Muscle layer of colon (tissue), 2 donors: ENCODE data around the gene EPHB2.

Experiments
- H3K27ac ChIP-seq: one replicate; pipeline ENCODE4 v1.7.0; 2013; ENCODE audit warnings: low read depth, mild to moderate bottlenecking, low read length, moderate library complexity
- H3K27me3 ChIP-seq, 2 donors: one replicate each; pipeline ENCODE4 v1.7.0; 2013; ENCODE audit warnings: low read length in 2 of 2, mild to moderate bottlenecking in 2 of 2; ENCODE audit not compliant: insufficient read depth in 2 of 2, control insufficient read depth in 1 of 2
- H3K36me3 ChIP-seq: one replicate; pipeline ENCODE4 v1.7.0; 2013; ENCODE audit warnings: mild to moderate bottlenecking, low read length; ENCODE audit not compliant: insufficient read depth
- H3K4me1 ChIP-seq: one replicate; pipeline ENCODE4 v1.7.0; 2013; ENCODE audit warnings: mild to moderate bottlenecking, low read length; ENCODE audit not compliant: insufficient read depth
- H3K4me3 ChIP-seq, 2 donors: one replicate each; pipeline ENCODE4 v1.7.0; 2013; ENCODE audit warnings: low read length in 2 of 2, low read depth in 1 of 2, mild to moderate bottlenecking in 1 of 2, moderate library complexity in 1 of 2
- H3K9ac ChIP-seq: one replicate; pipeline ENCODE4 v1.7.0; 2013; ENCODE audit warnings: low read length
- H3K9me3 ChIP-seq: one replicate; pipeline ENCODE4 v1.7.0; 2013; ENCODE audit warnings: mild to moderate bottlenecking, low read length
- donor health status: abdominal sarcoma.
- donor health status: Adenocarcinoma of cecum.

EPHB2 gene

DNA sequence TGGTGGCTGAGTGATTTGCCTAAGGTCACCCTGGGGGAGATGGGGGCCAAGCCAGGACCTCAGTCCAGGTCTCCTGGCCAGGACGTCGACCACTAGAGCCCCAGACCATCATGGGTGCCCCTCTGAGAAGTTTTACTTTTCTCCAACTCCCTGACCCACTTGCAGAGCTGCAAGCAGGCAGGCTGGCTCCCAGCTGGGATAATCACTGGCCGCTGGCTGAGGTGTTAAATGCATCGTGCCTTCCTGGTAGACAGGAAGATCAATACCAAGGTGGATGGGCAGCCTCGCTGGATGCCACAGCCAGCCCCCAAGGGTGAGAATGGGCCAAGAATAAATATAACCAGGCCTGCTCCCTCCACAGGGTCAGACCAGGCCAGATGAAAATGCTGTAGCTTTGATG, 106.2 kb downstream of the EPHB2 start:
- Histone ChIP-seq H3K4me3 (no peak overlapping the region), H3K4me1 (peaks cover 32% of the 10 kb centered on the region), H3K27ac (no peak overlapping the region)

GRCh38 chr1:22817462-22817861, 106.8 kb downstream of the EPHB2 start:
- Histone ChIP-seq H3K36me3 (no peaks in the 10 kb centered on the region), H3K27me3 (no peaks in the 10 kb centered on the region), H3K4me1 (peaks cover 32% of the 10 kb centered on the region), H3K9me3 (no peaks in the 10 kb centered on the region), H3K27ac (no peak overlapping the region), H3K9ac (no peak overlapping the region), H3K4me3 (no peak overlapping the region)

More for the DNA sequence above, 106.2 kb downstream of the EPHB2 start:
- H3K9me3 ChIP-seq = no peaks in the 10 kb centered on the region
- H3K36me3 ChIP-seq = no peaks in the 10 kb centered on the region
- H3K9ac ChIP-seq = no peak overlapping the region
- no peaks in the 10 kb centered on the region for H3K27me3 ChIP-seq

- Histone ChIP-seq H3K36me3 (no peaks in the 10 kb centered on the region), H3K27me3 (no peaks in the 10 kb centered on the region), H3K9ac (no peak overlapping the region), H3K9me3 (no peaks in the 10 kb centered on the region), H3K4me3 (no peak overlapping the region), H3K4me1 (peaks cover 32% of the 10 kb centered on the region), H3K27ac (no peak overlapping the region)
Measured at GRCh38 chr1:22818061-22818770, 107.6 kb downstream of the EPHB2 start.

- Histone ChIP-seq H3K9me3 (no peaks in the 10 kb centered on the region), H3K9ac (no peak overlapping the region), H3K4me1 (peaks cover 24% of the 10 kb centered on the region), H3K36me3 (no peaks in the 10 kb centered on the region), H3K27me3 (no peaks in the 10 kb centered on the region), H3K27ac (no peak overlapping the region), H3K4me3 (no peak overlapping the region)
Measured at GRCh38 chr1:22819361-22819760, 108.7 kb downstream of the EPHB2 start.

- Histone ChIP-seq H3K9me3 (no peaks in the 10 kb centered on the region), H3K27ac (no peak overlapping the region), H3K4me3 (no peak overlapping the region), H3K36me3 (no peaks in the 10 kb centered on the region), H3K4me1 (peaks cover 8% of the 10 kb centered on the region), H3K9ac (no peak overlapping the region), H3K27me3 (no peaks in the 10 kb centered on the region)
Measured at GRCh38 chr1:22821027-22821426, 110.4 kb downstream of the EPHB2 start.

- no peak overlapping the region for H3K4me3 ChIP-seq
- H3K9me3 ChIP-seq = no peaks in the 10 kb centered on the region
- H3K36me3 ChIP-seq = no peaks in the 10 kb centered on the region
- no peak overlapping the region for H3K9ac ChIP-seq
- no peaks in the 10 kb centered on the region for H3K27me3 ChIP-seq
- no peak overlapping the region for H3K27ac ChIP-seq
- peaks cover 10% of the 10 kb centered on the region for H3K4me1 ChIP-seq
Measured at GRCh38 chr1:22822371-22822770, 111.7 kb downstream of the EPHB2 start.

DNA sequence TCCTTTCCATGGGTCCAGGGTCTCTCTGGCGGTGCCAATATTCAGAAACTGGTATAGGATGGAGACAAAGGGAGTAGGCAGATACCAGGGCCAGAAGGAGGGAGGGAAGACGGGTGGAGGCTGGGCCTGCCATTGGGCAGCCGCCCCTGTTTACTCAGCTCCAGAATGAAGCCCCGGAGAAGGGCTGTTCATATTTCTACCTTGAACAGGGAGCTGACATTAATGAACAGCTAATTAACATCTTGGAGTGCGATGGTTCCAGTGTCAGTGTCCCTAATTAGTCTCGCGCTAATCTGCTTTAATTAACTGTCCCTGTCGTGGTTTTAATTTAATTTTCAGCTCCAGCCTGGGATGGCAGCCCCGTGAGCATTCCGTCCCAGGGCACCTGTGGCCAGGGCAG, 113.8 kb downstream of the EPHB2 start:
- H3K36me3 ChIP-seq = no peaks in the 10 kb centered on the region
- H3K27me3 ChIP-seq = no peaks in the 10 kb centered on the region
- no peak overlapping the region for H3K9ac ChIP-seq
- no peak overlapping the region for H3K4me3 ChIP-seq
- H3K9me3 ChIP-seq = no peaks in the 10 kb centered on the region
- peaks cover 10% of the 10 kb centered on the region for H3K4me1 ChIP-seq
- no peak overlapping the region for H3K27ac ChIP-seq

DNA sequence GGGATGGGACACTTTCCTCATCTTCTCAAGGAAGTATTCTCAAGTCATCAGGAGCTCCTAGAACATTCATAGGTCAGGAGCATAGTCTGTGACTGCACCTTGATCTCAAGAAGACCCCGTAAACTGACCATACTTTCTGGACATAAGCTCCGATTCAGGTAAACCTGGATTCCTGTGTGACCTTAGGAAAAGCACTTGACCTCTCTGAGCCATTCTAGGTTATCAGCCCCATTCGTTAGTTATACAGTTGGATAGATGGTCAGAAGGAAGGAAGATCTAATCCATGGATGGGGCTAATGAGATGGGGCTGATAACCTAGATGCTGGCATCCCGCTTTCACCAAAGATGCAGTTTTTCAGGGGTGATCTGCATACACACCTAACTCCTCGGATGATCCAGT, 114.3 kb downstream of the EPHB2 start:
- Histone ChIP-seq H3K27me3 (no peaks in the 10 kb centered on the region), H3K36me3 (no peaks in the 10 kb centered on the region), H3K9me3 (no peaks in the 10 kb centered on the region), H3K4me3 (no peak overlapping the region), H3K27ac (no peak overlapping the region), H3K4me1 (peaks cover 10% of the 10 kb centered on the region), H3K9ac (no peak overlapping the region)

- no peaks in the 10 kb centered on the region for H3K9me3 ChIP-seq
- no peak overlapping the region for H3K4me3 ChIP-seq
- H3K27me3 ChIP-seq = no peaks in the 10 kb centered on the region
- H3K27ac ChIP-seq = no peak overlapping the region
- no peak overlapping the region for H3K9ac ChIP-seq
- peaks cover 10% of the 10 kb centered on the region for H3K4me1 ChIP-seq
- H3K36me3 ChIP-seq = no peaks in the 10 kb centered on the region
Measured at GRCh38 chr1:22825486-22826189, 115.0 kb downstream of the EPHB2 start.

GRCh38 chr1:22826604-22827580, 116.3 kb downstream of the EPHB2 start:
- Histone ChIP-seq H3K27ac (no peak overlapping the region), H3K4me3 (no peak overlapping the region)

More at GRCh38 chr1:22826604-22827580, 116.3 kb downstream of the EPHB2 start:
- H3K9me3 ChIP-seq = no peaks in the 10 kb centered on the region
- peaks cover 10% of the 10 kb centered on the region for H3K4me1 ChIP-seq
- H3K9ac ChIP-seq = no peak overlapping the region
- H3K27me3 ChIP-seq = no peaks in the 10 kb centered on the region
- H3K36me3 ChIP-seq = no peaks in the 10 kb centered on the region
